HepG2 (cell line): ENCODE data around the gene CCDC57. TPM values are rescaled to one million over a fixed set of nuclear protein-coding genes. Genes with fewer than 3 reads are reported as not detected.

Experiments
- ISL2 ChIP-seq: sonication (generic); formaldehyde crosslinking; IDR thresholded peaks from 2 replicates; pipeline ENCODE4 v1.5.0; 2020; ENCODE audit warnings: missing genetic modification reagents
- LCORL ChIP-seq, 2 experiments: fragments of 450-650 bp in 1 of 2; sonication (generic) in 1 of 2; formaldehyde crosslinking in 1 of 2; IDR thresholded peaks; 2 replicates each; pipeline versions ENCODE4 v1.5.0 to v1.6.1; 2017 to 2020; ENCODE audit warnings: antibody characterized with exemption in 1 of 2, missing genetic modification reagents in 1 of 2
- POLR2A ChIP-seq, 2 experiments: IDR thresholded peaks; 2 replicates each; pipeline ENCODE4 v1.6.1; 2011; ENCODE audit warnings: low read depth in 2 of 2, low read length in 2 of 2, mild to moderate bottlenecking in 1 of 2, moderate library complexity in 1 of 2; ENCODE audit not compliant: insufficient read depth in 1 of 2
- RBM39 ChIP-seq: fragments of 200-400 bp; formaldehyde crosslinking; IDR thresholded peaks from one replicate; pipeline ENCODE4 v1.6.1; 2018; ENCODE audit warnings: antibody characterized with exemption, mild to moderate bottlenecking, low read depth, low read length; ENCODE audit not compliant: poor library complexity, severe bottlenecking
- RELA ChIP-seq: sonication (generic); formaldehyde crosslinking; IDR thresholded peaks from 2 replicates; pipeline ENCODE4 v1.4.0; 2020; ENCODE audit warnings: missing genetic modification reagents
- REPIN1 ChIP-seq: sonication (generic); formaldehyde crosslinking; IDR thresholded peaks from 2 replicates; pipeline ENCODE4 v1.8.0; 2022; ENCODE audit warnings: missing genetic modification reagents, low read depth, mild to moderate bottlenecking, borderline replicate concordance
- SCMH1 ChIP-seq: sonication (generic); formaldehyde crosslinking; IDR thresholded peaks from 2 replicates; pipeline ENCODE4 v1.9.0; 2021; ENCODE audit warnings: missing genetic modification reagents, mild to moderate bottlenecking, borderline replicate concordance
- SPEN ChIP-seq: sonication (generic); formaldehyde crosslinking; IDR thresholded peaks from 2 replicates; pipeline ENCODE4 v1.5.1; 2020; ENCODE audit warnings: low read depth, mild to moderate bottlenecking, missing genetic modification reagents
- TCF12 ChIP-seq, 2 experiments: fragments of 450-650 bp in 1 of 2; sonication (generic) in 1 of 2; formaldehyde crosslinking in 1 of 2; IDR thresholded peaks; 2 replicates each; pipeline versions ENCODE4 v1.6.1 to v1.8.0; 2017 to 2022; ENCODE audit warnings: antibody characterized with exemption in 1 of 2, mild to moderate bottlenecking in 1 of 2, missing genetic modification reagents in 1 of 2, moderate library complexity in 1 of 2
- U2AF2 ChIP-seq: fragments of 200-400 bp; formaldehyde crosslinking; IDR thresholded peaks from 2 replicates; pipeline ENCODE4 v1.6.1; 2017; ENCODE audit warnings: low read depth, mild to moderate bottlenecking, low read length
- YEATS4 ChIP-seq: sonication (generic); formaldehyde crosslinking; IDR thresholded peaks from 2 replicates; pipeline ENCODE4 v1.4.0; 2020; ENCODE audit warnings: missing genetic modification reagents, borderline replicate concordance
- ZFP1 ChIP-seq: IDR thresholded peaks from 2 replicates; pipeline ENCODE4 v1.6.1; 2016
- ZNF17 ChIP-seq: sonication (generic); formaldehyde crosslinking; IDR thresholded peaks from 2 replicates; pipeline ENCODE4 v1.5.0; 2020; ENCODE audit warnings: mild to moderate bottlenecking, missing genetic modification reagents
- ZNF264 ChIP-seq: sonication (generic); formaldehyde crosslinking; IDR thresholded peaks from 2 replicates; pipeline ENCODE4 v1.4.0; 2020; ENCODE audit warnings: missing genetic modification reagents
- ZNF337 ChIP-seq: sonication (generic); formaldehyde crosslinking; IDR thresholded peaks from 2 replicates; pipeline ENCODE4 v1.5.1; 2020; ENCODE audit warnings: missing genetic modification reagents, low read depth, mild to moderate bottlenecking, borderline replicate concordance
- ZNF512B ChIP-seq: sonication (generic); formaldehyde crosslinking; IDR thresholded peaks from 2 replicates; pipeline ENCODE4 v1.5.1; 2020; ENCODE audit warnings: missing genetic modification reagents, mild to moderate bottlenecking, borderline replicate concordance
- ZNF776 ChIP-seq: sonication (generic); formaldehyde crosslinking; IDR thresholded peaks from 2 replicates; pipeline ENCODE4 v1.4.0; 2020; ENCODE audit warnings: mild to moderate bottlenecking, missing genetic modification reagents
- ZSCAN20 ChIP-seq: sonication (generic); formaldehyde crosslinking; IDR thresholded peaks from 2 replicates; pipeline ENCODE4 v1.4.0; 2020; ENCODE audit warnings: missing genetic modification reagents, mild to moderate bottlenecking, borderline replicate concordance
- polyA plus RNA-seq, 8 experiments: library from polyadenylated mRNA; depleted of rRNA in 3 of 8; stranded (reverse) in 7 of 8; unstranded in 1 of 8; fragments of >200 nt; fragmentation: Illumina TruSeq in 4 of 8; extraction: Trizol in 4 of 8; gene quantifications; 2 replicates each; pipeline versions ENCODE4 v1.2.1 to v1.2.3, GENCODE V29; 2011 to 2016; ENCODE audit warnings: low read depth in 4 of 8, missing spikeins in 1 of 8, mixed read lengths in 1 of 8; ENCODE audit not compliant: insufficient read depth in 1 of 8
- total RNA-seq, 5 experiments: library from RNA; depleted of rRNA; stranded (reverse); fragments of >200 nt; fragmentation: Illumina TruSeq; extraction: Trizol; gene quantifications; 2 replicates each; pipeline ENCODE4 v1.2.3, GENCODE V29; 2016; ENCODE audit warnings: low read depth in 1 of 5
- TF ChIP-seq, protein P1 (sequence below): sonication (generic); formaldehyde crosslinking; IDR thresholded peaks from 2 replicates; pipeline ENCODE4 v1.8.1; 2023; ENCODE audit warnings: mild to moderate bottlenecking, inconsistent platforms, moderate library complexity, missing genetic modification reagents, borderline replicate concordance
- TF ChIP-seq, protein P2 (sequence below): sonication (generic); formaldehyde crosslinking; IDR thresholded peaks from 2 replicates; pipeline ENCODE4 v1.4.0; 2020; ENCODE audit warnings: missing genetic modification reagents
- TF ChIP-seq, protein P3 (sequence below): sonication (generic); formaldehyde crosslinking; IDR thresholded peaks from 2 replicates; pipeline ENCODE4 v1.4.0; 2020; ENCODE audit warnings: mild to moderate bottlenecking, missing genetic modification reagents

CCDC57 gene
- total and polyA plus RNA-seq, 2 of the 13 experiments (the other 11 are each of a cell fraction or from before 2014, with no cell fraction given) = 59.3 to 59.9 TPM

DNA sequence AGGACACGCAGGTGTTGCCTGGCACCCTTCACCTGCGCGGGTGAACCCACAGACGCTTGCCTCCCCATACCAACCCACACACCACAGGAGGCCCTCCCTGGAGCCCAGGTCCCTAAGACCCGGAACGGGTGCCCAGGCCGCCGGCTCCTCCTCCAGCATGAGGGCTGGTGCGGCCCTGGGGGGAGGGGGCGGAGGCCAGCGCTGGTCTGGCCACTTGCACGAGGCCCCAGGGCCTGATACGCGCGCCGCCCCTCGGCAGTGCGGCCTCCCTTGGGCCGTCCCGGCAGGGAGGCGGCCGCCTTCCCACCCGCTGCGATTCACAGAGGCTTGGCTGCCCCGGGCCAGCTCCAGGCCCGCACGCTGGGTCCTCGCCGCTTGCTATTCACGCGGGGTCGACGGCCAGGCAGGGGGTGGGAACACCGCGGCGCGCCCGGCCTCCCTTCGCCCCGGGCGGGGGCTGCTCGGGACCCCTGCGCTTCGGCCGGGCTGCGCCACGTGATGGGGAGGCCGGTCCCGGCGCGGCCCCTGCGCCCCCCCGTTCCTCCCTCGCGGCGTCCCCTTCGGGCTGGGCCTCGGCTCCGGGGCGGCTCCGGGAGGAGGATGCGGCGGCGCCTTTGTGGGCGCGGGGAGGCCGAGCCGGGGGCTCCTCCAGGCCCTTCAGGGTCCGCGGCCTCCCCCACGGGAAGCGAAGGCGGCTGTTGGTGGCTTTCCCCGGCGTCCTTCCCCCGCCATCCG, 115.3 kb downstream of the CCDC57 start (continued):
- TF ChIP-seq TCF12 (IDR thresholded peaks at IDR 0.05) (no peak), TCF12 (CRISPR knock-in tag; IDR thresholded peaks at IDR 0.05) (peak; percentile 25), ZNF512B (no peak), SCMH1 (no peak), ISL2 (CRISPR knock-in tag) (peak; percentile 54; the same call in 1 of the 2 replicates), POLR2A (IDR thresholded peaks at IDR 0.05; ENCODE audit: insufficient read depth in 1 of 2, low read depth in 2 of 2, low read length in 2 of 2) (peak in 1 of 2 experiments; percentile 66; a peak in 2 of 4 replicates), U2AF2 (no peak), ZNF264 (no peak; the same call in 1 of the 2 replicates), RELA (peak; percentile 2; the same call in 1 of the 2 replicates), RBM39 (peak; percentile 66), ZNF17 (CRISPR knock-in tag) (no peak), SPEN (no peak; the same call in 1 of the 2 replicates), ZNF776 (no peak), ZNF337 (CRISPR knock-in tag) (no peak), REPIN1 (CRISPR knock-in tag) (no peak), LCORL (IDR thresholded peaks at IDR 0.05) (no peak), LCORL (CRISPR knock-in tag; IDR thresholded peaks at IDR 0.05) (0 out of 2 replicates have a peak, but pooled peaks have one; percentile 28), ZSCAN20 (CRISPR knock-in tag) (no peak), YEATS4 (CRISPR knock-in tag) (no peak), ZFP1 (CRISPR knock-in tag) (no peak)
- TF ChIP-seq, protein P1, sequence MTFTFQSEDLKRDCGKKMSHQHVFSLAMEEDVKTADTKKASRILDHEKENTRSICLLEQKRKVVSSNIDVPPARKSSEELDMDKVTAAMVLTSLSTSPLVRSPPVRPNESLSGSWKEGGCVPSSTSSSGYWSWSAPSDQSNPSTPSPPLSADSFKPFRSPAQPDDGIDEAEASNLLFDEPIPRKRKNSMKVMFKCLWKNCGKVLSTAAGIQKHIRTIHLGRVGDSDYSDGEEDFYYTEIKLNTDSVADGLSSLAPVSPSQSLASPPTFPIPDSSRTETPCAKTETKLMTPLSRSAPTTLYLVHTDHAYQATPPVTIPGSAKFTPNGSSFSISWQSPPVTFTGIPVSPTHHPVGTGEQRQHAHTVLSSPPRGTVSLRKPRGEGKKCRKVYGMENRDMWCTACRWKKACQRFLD (CRISPR knock-in tag) = peak; percentile 74; the same call in 1 of the 2 replicates
- TF ChIP-seq, protein P2, sequence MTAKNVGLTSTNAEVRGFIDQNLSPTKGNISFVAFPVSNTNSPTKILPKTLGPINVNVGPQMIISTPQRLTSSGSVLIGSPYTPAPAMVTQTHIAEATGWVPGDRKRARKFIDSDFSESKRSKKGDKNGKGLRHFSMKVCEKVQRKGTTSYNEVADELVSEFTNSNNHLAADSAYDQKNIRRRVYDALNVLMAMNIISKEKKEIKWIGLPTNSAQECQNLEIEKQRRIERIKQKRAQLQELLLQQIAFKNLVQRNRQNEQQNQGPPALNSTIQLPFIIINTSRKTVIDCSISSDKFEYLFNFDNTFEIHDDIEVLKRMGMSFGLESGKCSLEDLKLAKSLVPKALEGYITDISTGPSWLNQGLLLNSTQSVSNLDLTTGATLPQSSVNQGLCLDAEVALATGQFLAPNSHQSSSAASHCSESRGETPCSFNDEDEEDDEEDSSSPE = no peak
- TF ChIP-seq, protein P3, sequence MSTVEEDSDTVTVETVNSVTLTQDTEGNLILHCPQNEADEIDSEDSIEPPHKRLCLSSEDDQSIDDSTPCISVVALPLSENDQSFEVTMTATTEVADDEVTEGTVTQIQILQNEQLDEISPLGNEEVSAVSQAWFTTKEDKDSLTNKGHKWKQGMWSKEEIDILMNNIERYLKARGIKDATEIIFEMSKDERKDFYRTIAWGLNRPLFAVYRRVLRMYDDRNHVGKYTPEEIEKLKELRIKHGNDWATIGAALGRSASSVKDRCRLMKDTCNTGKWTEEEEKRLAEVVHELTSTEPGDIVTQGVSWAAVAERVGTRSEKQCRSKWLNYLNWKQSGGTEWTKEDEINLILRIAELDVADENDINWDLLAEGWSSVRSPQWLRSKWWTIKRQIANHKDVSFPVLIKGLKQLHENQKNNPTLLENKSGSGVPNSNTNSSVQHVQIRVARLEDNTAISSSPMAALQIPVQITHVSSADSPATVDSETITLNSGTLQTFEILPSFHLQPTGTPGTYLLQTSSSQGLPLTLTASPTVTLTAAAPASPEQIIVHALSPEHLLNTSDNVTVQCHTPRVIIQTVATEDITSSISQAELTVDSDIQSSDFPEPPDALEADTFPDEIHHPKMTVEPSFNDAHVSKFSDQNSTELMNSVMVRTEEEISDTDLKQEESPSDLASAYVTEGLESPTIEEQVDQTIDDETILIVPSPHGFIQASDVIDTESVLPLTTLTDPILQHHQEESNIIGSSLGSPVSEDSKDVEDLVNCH (CRISPR knock-in tag) = no peak
